SK-N-SH treated with all-trans-retinoic acid at 6 μM for 48 hours (cell line): ENCODE results near the gene RBFOX1.

Source experiments
- CSDC2 ChIP-seq: fragments of 250-450 bp; sonication (Bioruptor Pico); IDR thresholded peaks from 2 replicates; pipeline ENCODE4 v1.5.0; 2020; ENCODE audit warnings: mild to moderate bottlenecking, moderate library complexity
- ESRRG ChIP-seq: fragments of 250-450 bp; sonication (Bioruptor Pico); IDR thresholded peaks from 2 replicates; pipeline ENCODE4 v1.6.1; 2021; ENCODE audit warnings: mild to moderate bottlenecking
- ISL1 ChIP-seq: fragments of 250-450 bp; sonication (Bioruptor Pico); IDR thresholded peaks from 2 replicates; pipeline ENCODE4 v2.1.2; 2022; ENCODE audit warnings: mild to moderate bottlenecking, moderate library complexity
- OSR1 ChIP-seq: fragments of 250-450 bp; sonication (Bioruptor Pico); IDR thresholded peaks from 2 replicates; pipeline ENCODE4 v1.8.0; 2022; ENCODE audit warnings: moderate library complexity, mild to moderate bottlenecking, inconsistent platforms
- SNAI2 ChIP-seq: fragments of 250-450 bp; sonication (Bioruptor Pico); IDR thresholded peaks from 2 replicates; pipeline ENCODE4 v1.5.0; 2020; ENCODE audit warnings: mild to moderate bottlenecking, moderate library complexity
- TCF4 ChIP-seq: fragments of 250-450 bp; sonication (Bioruptor Pico); IDR thresholded peaks from 2 replicates; pipeline ENCODE4 v1.8.0; 2021; ENCODE audit warnings: mild to moderate bottlenecking, moderate library complexity, borderline replicate concordance
- TOX ChIP-seq: fragments of 250-450 bp; sonication (Bioruptor Pico); IDR thresholded peaks from 2 replicates; pipeline ENCODE4 v1.8.0; 2021; ENCODE audit warnings: mild to moderate bottlenecking, moderate library complexity, borderline replicate concordance
- ZFP3 ChIP-seq: fragments of 250-450 bp; sonication (Bioruptor Pico); IDR thresholded peaks from 2 replicates; pipeline ENCODE4 v1.5.0; 2020; ENCODE audit warnings: mild to moderate bottlenecking, moderate library complexity
- ZFP30 ChIP-seq: fragments of 450-650 bp; formaldehyde crosslinking; IDR thresholded peaks from 2 replicates; pipeline ENCODE4 v1.5.0; 2022; ENCODE audit warnings: mild to moderate bottlenecking, moderate library complexity
- ZNF565 ChIP-seq: fragments of 450-650 bp; formaldehyde crosslinking; conservative IDR thresholded peaks from 2 replicates; pipeline ENCODE4 v1.5.0; 2020; ENCODE audit warnings: low read depth, mild to moderate bottlenecking, moderate library complexity
- ZNF70 ChIP-seq: fragments of 450-650 bp; formaldehyde crosslinking; IDR thresholded peaks from 2 replicates; pipeline ENCODE4 v1.5.0; 2020; ENCODE audit warnings: mild to moderate bottlenecking, moderate library complexity
- ZNF8 ChIP-seq: fragments of 450-650 bp; formaldehyde crosslinking; IDR thresholded peaks from 2 replicates; pipeline ENCODE4 v1.5.0; 2020; ENCODE audit warnings: mild to moderate bottlenecking, moderate library complexity
- TF ChIP-seq, protein P1 (sequence below): fragments of 250-450 bp; sonication (Bioruptor Pico); IDR thresholded peaks from 2 replicates; pipeline ENCODE4 v1.8.0; 2020; ENCODE audit warnings: mild to moderate bottlenecking, moderate library complexity, borderline replicate concordance
- TF ChIP-seq, protein P2 (sequence below): fragments of 250-450 bp; sonication (Bioruptor Pico); IDR thresholded peaks from 2 replicates; pipeline ENCODE4 v1.5.1; 2021; ENCODE audit warnings: mild to moderate bottlenecking, moderate library complexity

DNA sequence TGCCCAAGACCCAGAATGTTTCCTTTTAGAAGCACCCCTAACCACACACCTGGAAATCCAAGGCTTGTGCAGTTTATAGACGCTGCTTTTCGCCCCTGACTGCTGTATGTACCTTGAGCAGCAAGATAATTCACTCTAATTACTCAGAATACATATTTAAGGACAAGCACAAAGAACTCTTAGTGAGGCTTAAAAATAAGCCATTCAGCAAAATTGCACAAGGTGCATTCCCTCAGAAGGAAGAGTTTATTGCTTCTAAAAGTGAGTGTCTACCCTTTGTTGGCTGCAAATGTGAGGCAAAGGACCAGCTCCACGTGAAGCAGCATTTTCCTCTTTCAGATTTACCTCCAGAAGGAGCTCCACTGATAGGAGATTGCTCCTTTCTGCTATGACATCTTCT is 208.4 kb downstream of the RBFOX1 start:
- TF ChIP-seq ZFP30 (CRISPR knock-in tag) (no peak), ESRRG (CRISPR knock-in tag) (no peak), TOX (CRISPR knock-in tag) (no peak), CSDC2 (CRISPR knock-in tag) (no peak), ZNF8 (CRISPR knock-in tag) (no peak), ZFP3 (CRISPR knock-in tag) (no peak), ZNF70 (no peak), ZNF565 (CRISPR knock-in tag) (no peak), SNAI2 (no peak), ISL1 (no peak), TCF4 (CRISPR knock-in tag) (no peak), OSR1 (CRISPR knock-in tag) (no peak)
- TF ChIP-seq, protein P1, sequence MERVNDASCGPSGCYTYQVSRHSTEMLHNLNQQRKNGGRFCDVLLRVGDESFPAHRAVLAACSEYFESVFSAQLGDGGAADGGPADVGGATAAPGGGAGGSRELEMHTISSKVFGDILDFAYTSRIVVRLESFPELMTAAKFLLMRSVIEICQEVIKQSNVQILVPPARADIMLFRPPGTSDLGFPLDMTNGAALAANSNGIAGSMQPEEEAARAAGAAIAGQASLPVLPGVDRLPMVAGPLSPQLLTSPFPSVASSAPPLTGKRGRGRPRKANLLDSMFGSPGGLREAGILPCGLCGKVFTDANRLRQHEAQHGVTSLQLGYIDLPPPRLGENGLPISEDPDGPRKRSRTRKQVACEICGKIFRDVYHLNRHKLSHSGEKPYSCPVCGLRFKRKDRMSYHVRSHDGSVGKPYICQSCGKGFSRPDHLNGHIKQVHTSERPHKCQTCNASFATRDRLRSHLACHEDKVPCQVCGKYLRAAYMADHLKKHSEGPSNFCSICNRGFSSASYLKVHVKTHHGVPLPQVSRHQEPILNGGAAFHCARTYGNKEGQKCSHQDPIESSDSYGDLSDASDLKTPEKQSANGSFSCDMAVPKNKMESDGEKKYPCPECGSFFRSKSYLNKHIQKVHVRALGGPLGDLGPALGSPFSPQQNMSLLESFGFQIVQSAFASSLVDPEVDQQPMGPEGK (CRISPR knock-in tag): no peak
- TF ChIP-seq, protein P2, sequence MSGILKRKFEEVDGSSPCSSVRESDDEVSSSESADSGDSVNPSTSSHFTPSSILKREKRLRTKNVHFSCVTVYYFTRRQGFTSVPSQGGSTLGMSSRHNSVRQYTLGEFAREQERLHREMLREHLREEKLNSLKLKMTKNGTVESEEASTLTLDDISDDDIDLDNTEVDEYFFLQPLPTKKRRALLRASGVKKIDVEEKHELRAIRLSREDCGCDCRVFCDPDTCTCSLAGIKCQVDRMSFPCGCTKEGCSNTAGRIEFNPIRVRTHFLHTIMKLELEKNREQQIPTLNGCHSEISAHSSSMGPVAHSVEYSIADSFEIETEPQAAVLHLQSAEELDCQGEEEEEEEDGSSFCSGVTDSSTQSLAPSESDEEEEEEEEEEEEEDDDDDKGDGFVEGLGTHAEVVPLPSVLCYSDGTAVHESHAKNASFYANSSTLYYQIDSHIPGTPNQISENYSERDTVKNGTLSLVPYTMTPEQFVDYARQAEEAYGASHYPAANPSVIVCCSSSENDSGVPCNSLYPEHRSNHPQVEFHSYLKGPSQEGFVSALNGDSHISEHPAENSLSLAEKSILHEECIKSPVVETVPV (CRISPR knock-in tag): no peak
